ENCODE results near the gene NLGN1. TPM values are rescaled to one million over a fixed set of nuclear protein-coding genes. Genes with fewer than 3 reads are reported as not detected.

NLGN1 gene
- total RNA-seq, 1 donor from 2014 or later = 59.1 TPM

- DNase-seq (ENCODE audit: low spot score in 2 of 2) = no peak
- no peak for FAIRE-seq
Observed at GRCh38 chr3:174294616-174295015, 897.1 kb downstream of the NLGN1 start.

GRCh38 chr3:174295306-174296092 lies 898.0 kb downstream of the NLGN1 start:
- DNase-seq (ENCODE audit: low spot score in 2 of 2) (no peak), FAIRE-seq (no peak)

GRCh38 chr3:174302746-174303315 lies 905.3 kb downstream of the NLGN1 start:
- DNase-seq (ENCODE audit: low spot score in 2 of 2) (no peak), FAIRE-seq (no peak)

- FAIRE-seq (no peak), DNase-seq (ENCODE audit: low spot score in 2 of 2) (no peak)
Observed at GRCh38 chr3:174303907-174304560, 906.5 kb downstream of the NLGN1 start.

GRCh38 chr3:174308736-174309135 lies 911.2 kb downstream of the NLGN1 start:
- DNase-seq (ENCODE audit: low spot score in 2 of 2) (no peak), FAIRE-seq (no peak)

GRCh38 chr3:174310475-174310983 lies 913.0 kb downstream of the NLGN1 start:
- no peak for FAIRE-seq
- DNase-seq (ENCODE audit: low spot score in 2 of 2) = no peak

GRCh38 chr3:174315225-174315624 lies 917.7 kb downstream of the NLGN1 start:
- DNase-seq (ENCODE audit: low spot score in 2 of 2) = no peak
- FAIRE-seq = peak; percentile 8

- DNase-seq (ENCODE audit: low spot score in 2 of 2) = no peak
- FAIRE-seq = no peak
Observed at GRCh38 chr3:174317005-174317404, 919.5 kb downstream of the NLGN1 start.

GRCh38 chr3:174318181-174318580 lies 920.6 kb downstream of the NLGN1 start:
- DNase-seq (ENCODE audit: low spot score in 2 of 2) = no peak
- FAIRE-seq = no peak

- DNase-seq (ENCODE audit: low spot score in 2 of 2) = no peak
- no peak for FAIRE-seq
Observed at GRCh38 chr3:174321548-174321947, 924.0 kb downstream of the NLGN1 start.

- FAIRE-seq = no peak
- no peak for DNase-seq (ENCODE audit: low spot score in 2 of 2)
Observed at GRCh38 chr3:174322789-174323188, 925.2 kb downstream of the NLGN1 start.

GRCh38 chr3:174325171-174325570 lies 927.6 kb downstream of the NLGN1 start:
- DNase-seq (ENCODE audit: low spot score in 2 of 2) (no peak), FAIRE-seq (no peak)

- DNase-seq (ENCODE audit: low spot score in 2 of 2) = no peak
- no peak for FAIRE-seq
Observed at GRCh38 chr3:174325834-174326700, 928.5 kb downstream of the NLGN1 start.

- no peak for FAIRE-seq
Observed at GRCh38 chr3:174329321-174329720, 931.8 kb downstream of the NLGN1 start.

GRCh38 chr3:174330303-174330702 lies 932.8 kb downstream of the NLGN1 start:
- no peak for FAIRE-seq

More at GRCh38 chr3:174329321-174329720, 931.8 kb downstream of the NLGN1 start:
- DNase-seq (ENCODE audit: low spot score in 2 of 2) = no peak

GRCh38 chr3:174331095-174331800 lies 933.7 kb downstream of the NLGN1 start:
- FAIRE-seq (no peak), DNase-seq (ENCODE audit: low spot score in 2 of 2) (no peak)

More at GRCh38 chr3:174330303-174330702, 932.8 kb downstream of the NLGN1 start:
- no peak for DNase-seq (ENCODE audit: low spot score in 2 of 2)

GRCh38 chr3:174332391-174332790 lies 934.8 kb downstream of the NLGN1 start:
- DNase-seq (ENCODE audit: low spot score in 2 of 2) = no peak
- no peak for FAIRE-seq

GRCh38 chr3:174333640-174334039 lies 936.1 kb downstream of the NLGN1 start:
- no peak for DNase-seq (ENCODE audit: low spot score in 2 of 2)
- FAIRE-seq = no peak

- FAIRE-seq (no peak), DNase-seq (ENCODE audit: low spot score in 2 of 2) (no peak)
Observed at GRCh38 chr3:174334111-174334510, 936.6 kb downstream of the NLGN1 start.

GRCh38 chr3:174335324-174335723 lies 937.8 kb downstream of the NLGN1 start:
- FAIRE-seq (no peak), DNase-seq (ENCODE audit: low spot score in 2 of 2) (no peak)

All from frontal cortex (tissue), 4 donors.